Small intestine (tissue), 4 donors: Measurements from ENCODE around the gene IFITM5. TPM values are rescaled to one million over a fixed set of nuclear protein-coding genes. Genes with fewer than 3 reads are reported as not detected.

Experiments used
- polyA plus RNA-seq, 4 donors: library from polyadenylated mRNA; stranded (reverse) in 3 of 4; unstranded in 1 of 4; fragments of 200-250 nt in 3 of 4; fragments of 120-200 nt in 1 of 4; gene quantifications; one replicate each; pipeline versions ENCODE4 v1.2.1 to v1.2.3, GENCODE V29; 2013
- donor health status: healthy with polysubstance abuse.
- donor health status: Bipolar disorder and iron deficiency.
- donor health status: healthy.

IFITM5 gene
- polyA plus RNA-seq, 4 donors = 0.90 TPM; not detected in 3

Other genes starting within 250 kb of the IFITM5 start
- not detected for gene SCGB1C1, start 106.4 kb downstream of the IFITM5 start, polyA plus RNA-seq
- gene BET1L, start 92.1 kb downstream of the IFITM5 start, polyA plus RNA-seq = 10 to 100 TPM; 30.4 to 58.2 (median 35.5) TPM
- 10 to 100 TPM; 57.8 to 64.3 (median 60.9) TPM for gene RIC8A, start 91.8 kb downstream of the IFITM5 start, polyA plus RNA-seq
- gene SIRT3, start 63.2 kb downstream of the IFITM5 start, polyA plus RNA-seq = 10 to 100 TPM; 15.9 to 46.7 (median 19.6) TPM
- gene PSMD13, start 62.5 kb downstream of the IFITM5 start, polyA plus RNA-seq = 100 to 1,000 TPM; 104 to 159 (median 149) TPM
- 10 to 100 TPM; 42.2 to 81.5 (median 58.7) TPM for gene NLRP6, start 21.1 kb downstream of the IFITM5 start, polyA plus RNA-seq
- gene PGGHG, start 10.4 kb downstream of the IFITM5 start, polyA plus RNA-seq = 100 to 1,000 TPM in 3 of 4 donors, 10 to 100 TPM in 1; 86.9 to 154 (median 122) TPM
- gene IFITM2, start 8.3 kb upstream of the IFITM5 start, polyA plus RNA-seq = 100 to 1,000 TPM in 1 of 4 donors, 10 to 100 TPM in 3; 21.7 to 490 (median 51.9) TPM
- 100 to 1,000 TPM in 2 of 4 donors, 10 to 100 TPM in 1, 1 to 10 TPM in 1; 8.9 to 520 (median 146) TPM for gene IFITM1, start 14.5 kb upstream of the IFITM5 start, polyA plus RNA-seq
- gene IFITM3, start 21.3 kb upstream of the IFITM5 start, polyA plus RNA-seq = 1,000 to 10,000 TPM in 1 of 4 donors, 100 to 1,000 TPM in 2, 10 to 100 TPM in 1; 49.2 to 1,181 (median 147) TPM
- 10 to 100 TPM in 1 of 4 donors, 1 to 10 TPM in 3; 4.5 to 23.8 (median 7.5) TPM for gene B4GALNT4, start 70.0 kb upstream of the IFITM5 start, polyA plus RNA-seq
- 100 to 1,000 TPM in 2 of 4 donors, 10 to 100 TPM in 2; 72.5 to 152 (median 111) TPM for gene PKP3, start 94.7 kb upstream of the IFITM5 start, polyA plus RNA-seq
- 100 to 1,000 TPM in 2 of 4 donors, 10 to 100 TPM in 2; 87.3 to 219 (median 156) TPM for gene SIGIRR, start 115.5 kb upstream of the IFITM5 start, polyA plus RNA-seq
- gene ANO9, start 142.5 kb upstream of the IFITM5 start, polyA plus RNA-seq = 100 to 1,000 TPM in 3 of 4 donors, 10 to 100 TPM in 1; 84.7 to 363 (median 220) TPM
- 10 to 100 TPM in 3 of 4 donors, 1 to 10 TPM in 1; 9.5 to 20.3 (median 15.4) TPM for gene PTDSS2, start 150.8 kb upstream of the IFITM5 start, polyA plus RNA-seq
- 100 to 1,000 TPM in 2 of 4 donors, 10 to 100 TPM in 2; 80.9 to 120 (median 100) TPM for gene RNH1, start 207.7 kb upstream of the IFITM5 start, polyA plus RNA-seq
- 100 to 1,000 TPM in 2 of 4 donors, 10 to 100 TPM in 2; 23.6 to 142 (median 92.7) TPM for gene HRAS, start 236.1 kb upstream of the IFITM5 start, polyA plus RNA-seq
- 1 to 10 TPM in 2 of 4 donors, under 1 TPM in 2; 0.54 to 2.7 (median 1.0) TPM for gene LRRC56, start 238.0 kb upstream of the IFITM5 start, polyA plus RNA-seq